GM12872 (cell line): ENCODE results near the gene GID8.

ENCODE experiments used
- CTCF ChIP-seq: IDR thresholded peaks from 3 replicates; pipeline ENCODE4 v1.5.1; 2011; ENCODE audit warnings: low read depth, mild to moderate bottlenecking, low read length, moderate library complexity; ENCODE audit not compliant: insufficient read depth

The GID8 gene

GRCh38 chr20:62952968-62953838 is 15.3 kb downstream of the GID8 start:
- TF ChIP-seq CTCF: no peak

DNA sequence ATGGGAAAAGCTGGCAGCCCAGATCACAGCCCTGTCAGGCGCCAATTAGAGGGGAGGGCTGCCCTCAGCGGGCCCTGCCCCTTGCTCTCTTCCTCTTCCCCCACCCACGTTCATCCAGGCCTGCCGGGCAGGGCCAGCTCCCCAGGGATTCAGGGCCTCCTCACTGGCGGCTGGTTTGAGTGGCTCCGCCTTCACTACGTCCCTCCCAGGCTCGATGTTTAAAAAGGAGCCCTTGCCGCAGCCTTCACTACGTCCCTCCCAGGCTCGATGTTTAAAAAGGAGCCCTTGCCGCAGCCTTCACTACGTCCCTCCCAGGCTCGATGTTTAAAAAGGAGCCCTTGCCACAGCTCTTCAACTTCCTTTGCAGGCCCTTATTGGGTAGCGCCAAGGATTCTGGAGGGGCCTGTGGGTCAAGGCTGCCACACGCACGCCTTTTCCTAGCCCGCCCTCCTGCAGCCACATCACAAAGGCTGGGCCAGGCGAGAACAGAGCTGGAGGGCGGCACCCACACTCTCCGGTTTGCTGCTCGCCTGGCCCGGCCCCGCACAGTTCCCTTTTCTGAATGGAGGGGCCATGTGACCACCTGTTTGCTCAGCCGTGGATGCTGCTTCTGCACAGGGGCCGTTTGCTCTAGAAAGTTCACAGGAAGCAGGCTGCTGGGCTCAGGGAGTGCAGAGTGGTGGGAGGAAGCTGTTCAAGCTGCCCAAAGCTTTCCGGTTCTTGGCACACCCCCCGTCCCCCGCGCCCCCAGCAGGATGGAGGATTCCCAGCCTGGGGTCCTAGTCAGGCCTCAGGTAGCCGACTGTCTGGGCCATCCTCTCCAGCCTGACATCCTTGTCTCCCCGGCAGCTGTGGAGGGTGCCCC is 16.1 kb downstream of the GID8 start:
- TF ChIP-seq CTCF: no peak

- no peak for TF ChIP-seq CTCF
Observed at GRCh38 chr20:62955519-62956386, 17.8 kb downstream of the GID8 start.

DNA sequence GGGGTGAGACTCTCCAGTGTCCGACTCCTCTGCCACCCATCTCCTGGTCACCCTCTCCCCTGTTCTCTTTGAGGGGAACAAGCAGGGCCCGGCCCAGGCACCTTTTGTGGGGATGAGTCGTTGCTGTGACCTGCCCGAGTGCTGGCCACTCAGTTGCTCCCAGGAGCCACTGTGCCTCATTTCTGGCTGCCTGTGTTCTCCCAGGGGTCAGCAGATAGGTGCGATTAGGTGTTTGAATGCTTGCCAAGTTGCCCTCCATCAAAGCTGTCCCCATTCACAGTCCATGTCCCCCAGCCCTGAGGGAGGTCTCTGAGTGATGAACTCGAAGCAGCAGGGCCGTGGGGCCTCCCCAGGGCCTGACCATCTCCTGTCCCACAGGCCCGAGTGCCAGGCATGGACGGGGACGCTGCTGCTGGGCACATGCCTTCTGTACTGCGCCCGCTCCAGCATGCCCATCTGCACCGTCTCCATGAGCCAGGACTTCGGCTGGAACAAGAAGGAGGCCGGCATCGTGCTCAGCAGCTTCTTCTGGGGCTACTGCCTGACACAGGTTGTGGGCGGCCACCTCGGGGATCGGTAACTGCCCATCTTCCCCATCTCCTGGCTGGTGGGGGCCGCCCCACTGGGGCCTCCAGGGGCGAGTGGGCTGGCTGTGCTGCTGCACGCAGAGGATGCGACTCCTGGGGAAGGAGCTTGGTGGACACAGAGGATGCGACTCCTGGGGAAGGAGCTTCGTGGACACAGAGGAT is 18.6 kb downstream of the GID8 start:
- TF ChIP-seq CTCF: no peak

DNA sequence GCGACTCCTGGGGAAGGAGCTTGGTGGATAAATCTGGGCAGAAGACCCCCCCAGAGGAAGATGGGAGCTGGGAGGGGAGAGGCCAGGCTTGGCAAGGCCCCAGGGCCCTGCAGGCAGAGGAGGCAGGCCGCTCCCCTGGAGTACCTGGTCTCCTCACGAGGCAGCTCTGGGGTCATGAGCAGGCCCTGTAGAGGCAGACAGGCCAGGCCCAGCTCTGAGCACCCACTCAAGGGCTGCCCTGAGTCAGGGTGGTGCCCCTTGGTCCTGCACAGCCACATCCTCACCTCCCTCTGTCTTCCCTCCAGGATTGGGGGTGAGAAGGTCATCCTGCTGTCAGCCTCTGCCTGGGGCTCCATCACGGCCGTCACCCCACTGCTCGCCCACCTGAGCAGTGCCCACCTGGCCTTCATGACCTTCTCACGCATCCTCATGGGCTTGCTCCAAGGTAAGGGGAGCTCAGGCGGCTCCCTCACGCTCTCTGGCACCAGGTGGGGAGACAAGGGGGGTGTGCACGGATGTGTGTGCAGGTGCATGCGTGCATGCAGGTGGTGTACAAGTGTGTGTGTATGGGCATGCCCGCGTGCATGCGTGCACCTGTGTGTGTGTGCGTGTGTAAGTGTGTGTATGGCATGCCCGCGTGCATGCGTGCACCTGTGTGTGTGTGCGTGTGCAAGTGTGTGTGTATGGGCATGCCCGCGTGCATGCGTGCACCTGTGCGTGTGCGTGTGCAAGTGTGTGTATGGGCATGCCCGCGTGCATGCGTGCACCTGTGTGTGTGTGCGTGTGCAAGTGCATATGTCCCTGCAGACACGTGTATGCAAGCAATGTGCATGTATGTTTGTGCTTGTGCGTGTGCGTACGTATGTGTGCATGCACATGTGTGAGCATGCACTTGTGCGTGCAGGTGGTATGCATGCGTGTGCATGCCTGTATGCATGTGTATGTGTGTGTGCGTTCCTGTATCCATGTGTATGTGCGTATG is 19.5 kb downstream of the GID8 start:
- TF ChIP-seq CTCF: no peak

GRCh38 chr20:62958388-62959100 is 20.6 kb downstream of the GID8 start:
- no peak for TF ChIP-seq CTCF
